IgD-negative memory B cell (primary cell): Measurements from ENCODE around the gene EIF1. TPM values are rescaled to one million over a fixed set of nuclear protein-coding genes. Genes with fewer than 3 reads are reported as not detected.
"Not testable (repeated sequence)": the region's sequence is repeated elsewhere in the genome, so short reads cannot be mapped to it uniquely, and the experiment has no call there.

Source experiments
- H3K27ac Mint-ChIP-seq, 3 donors: one replicate each; pipeline ENCODE4 v1.8.0; 2020 to 2022; ENCODE audit warnings: mild to moderate bottlenecking in 3 of 3, mixed read lengths in 3 of 3, moderate library complexity in 1 of 3
- H3K27me3 Mint-ChIP-seq: one replicate; pipeline ENCODE4 v1.8.0; 2021; ENCODE audit warnings: mixed read lengths
- H3K36me3 Mint-ChIP-seq: one replicate; pipeline ENCODE4 v1.8.0; 2020; ENCODE audit warnings: mild to moderate bottlenecking, mixed read lengths
- H3K4me1 Mint-ChIP-seq, 3 donors: one replicate each; pipeline ENCODE4 v1.8.0; 2020 to 2022; ENCODE audit warnings: mixed read lengths in 3 of 3, mild to moderate bottlenecking in 1 of 3
- H3K4me3 Mint-ChIP-seq, 4 donors: one replicate each; pipeline ENCODE4 v1.8.0; 2020 to 2022; ENCODE audit warnings: mild to moderate bottlenecking in 4 of 4, mixed read lengths in 4 of 4, moderate library complexity in 3 of 4
- H3K9me3 Mint-ChIP-seq, 3 donors: one replicate each; pipeline ENCODE4 v1.8.0; 2020 to 2021; ENCODE audit warnings: mixed read lengths in 3 of 3, mild to moderate bottlenecking in 1 of 3
- polyA plus RNA-seq: library from polyadenylated mRNA; unstranded; fragments of 300-500 nt; fragmentation: Illumina TruSeq; gene quantifications from one replicate; pipeline ENCODE4 v1.2.3, GENCODE V29; 2021

EIF1 gene
- polyA plus RNA-seq, 1 donor from 2014 or later = 1,505 TPM

- Mint-ChIP-seq H3K27me3 (no peaks in the 10 kb centered on the region), H3K4me3 (peak overlapping the region in 2 of 4 donors; percentile 66 to 74), H3K36me3 (peaks cover 2% of the 10 kb centered on the region), H3K4me1 (peaks cover 9 to 16% (median 11%) of the 10 kb centered on the region in 3 donors), H3K27ac (peak overlapping the region; percentile 43 to 89 (median 64)), H3K9me3 (no peaks in the 10 kb centered on the region)
Measured at GRCh38 chr17:41695954-41696757, 7.5 kb downstream of the EIF1 start.

GRCh38 chr17:41697122-41697962, 8.7 kb downstream of the EIF1 start:
- H3K27me3 Mint-ChIP-seq = peaks cover 2% of the 10 kb centered on the region
- H3K36me3 Mint-ChIP-seq = no peaks in the 10 kb centered on the region
- H3K4me1 Mint-ChIP-seq = peaks cover 3 to 14% (median 5%) of the 10 kb centered on the region in 3 donors
- H3K27ac Mint-ChIP-seq = no peak overlapping the region
- no peaks in the 10 kb centered on the region for H3K9me3 Mint-ChIP-seq
- H3K4me3 Mint-ChIP-seq = no peak overlapping the region

GRCh38 chr17:41700843-41701242, 12.2 kb downstream of the EIF1 start:
- not testable (repeated sequence) for H3K4me3 Mint-ChIP-seq, H3K36me3 Mint-ChIP-seq, H3K27ac Mint-ChIP-seq, H3K9me3 Mint-ChIP-seq, H3K27me3 Mint-ChIP-seq, H3K4me1 Mint-ChIP-seq

GRCh38 chr17:41702712-41703111, 14.0 kb downstream of the EIF1 start:
- Mint-ChIP-seq H3K4me1 (peaks cover 0 to 2% (median 0%) of the 10 kb centered on the region in 3 donors), H3K36me3 (peaks cover 4% of the 10 kb centered on the region), H3K4me3 (no peak overlapping the region), H3K27me3 (peaks cover 5% of the 10 kb centered on the region), H3K9me3 (no peaks in the 10 kb centered on the region), H3K27ac (no peak overlapping the region)

GRCh38 chr17:41705271-41705991, 16.7 kb downstream of the EIF1 start:
- H3K27me3 Mint-ChIP-seq = peaks cover 9% of the 10 kb centered on the region
- H3K4me3 Mint-ChIP-seq = peak overlapping the region in 1 of 4 donors; percentile 72
- no peaks in the 10 kb centered on the region for H3K9me3 Mint-ChIP-seq
- peaks cover 0 to 2% (median 0%) of the 10 kb centered on the region in 3 donors for H3K4me1 Mint-ChIP-seq
- peaks cover 4% of the 10 kb centered on the region for H3K36me3 Mint-ChIP-seq
- peak overlapping the region in 1 of 3 donors; percentile 0 for H3K27ac Mint-ChIP-seq

- Mint-ChIP-seq H3K27ac (no peak overlapping the region), H3K27me3 (peaks cover 13% of the 10 kb centered on the region), H3K36me3 (peaks cover 4% of the 10 kb centered on the region), H3K4me1 (peaks cover 0 to 3% (median 0%) of the 10 kb centered on the region in 3 donors), H3K4me3 (no peak overlapping the region), H3K9me3 (no peaks in the 10 kb centered on the region)
Measured at GRCh38 chr17:41707803-41708669, 19.4 kb downstream of the EIF1 start.

- peaks cover 13% of the 10 kb centered on the region for H3K27me3 Mint-ChIP-seq
- no peak overlapping the region for H3K27ac Mint-ChIP-seq
- H3K4me3 Mint-ChIP-seq = no peak overlapping the region
- H3K9me3 Mint-ChIP-seq = no peaks in the 10 kb centered on the region
- H3K4me1 Mint-ChIP-seq = peaks cover 0 to 3% (median 0%) of the 10 kb centered on the region in 3 donors
- H3K36me3 Mint-ChIP-seq = peaks cover 4% of the 10 kb centered on the region
Measured at GRCh38 chr17:41710472-41711090, 21.9 kb downstream of the EIF1 start.

- no peak within 1 kb of the TSS for H3K27ac Mint-ChIP-seq
- H3K36me3 Mint-ChIP-seq = peaks cover 2% of the 10 kb centered on the region
- H3K4me1 Mint-ChIP-seq = peaks cover 0 to 3% (median 0%) of the 10 kb centered on the region in 3 donors
- H3K9me3 Mint-ChIP-seq = no peaks in the 10 kb centered on the region
- H3K27me3 Mint-ChIP-seq = peaks cover 13% of the 10 kb centered on the region
- peak within 1 kb of the TSS in 1 of 4 donors; percentile 47 for H3K4me3 Mint-ChIP-seq
Measured at GRCh38 chr17:41711669-41712400, 23.1 kb downstream of the EIF1 start, which contains the start of gene GAST. GAST (plus strand) TSS chr17:41712331; CDS start chr17:41715437, 3,106 bp downstream.

- H3K9me3 Mint-ChIP-seq = no peaks in the 10 kb centered on the region
- H3K27me3 Mint-ChIP-seq = peaks cover 4% of the 10 kb centered on the region
- no peak overlapping the region for H3K27ac Mint-ChIP-seq
- no peaks in the 10 kb centered on the region for H3K36me3 Mint-ChIP-seq
- H3K4me1 Mint-ChIP-seq = peaks cover 0 to 7% (median 5%) of the 10 kb centered on the region in 3 donors
- peak overlapping the region in 1 of 4 donors; percentile 32 for H3K4me3 Mint-ChIP-seq
Measured at GRCh38 chr17:41717408-41718286, 29.0 kb downstream of the EIF1 start.

GRCh38 chr17:41718287-41718645, 29.6 kb downstream of the EIF1 start:
- H3K9me3 Mint-ChIP-seq = no peaks in the 10 kb centered on the region
- peaks cover 0 to 7% (median 5%) of the 10 kb centered on the region in 3 donors for H3K4me1 Mint-ChIP-seq
- no peaks in the 10 kb centered on the region for H3K36me3 Mint-ChIP-seq
- no peak overlapping the region for H3K4me3 Mint-ChIP-seq
- H3K27me3 Mint-ChIP-seq = peaks cover 4% of the 10 kb centered on the region
- H3K27ac Mint-ChIP-seq = no peak overlapping the region

- Mint-ChIP-seq H3K4me1 (peaks cover 0 to 7% (median 5%) of the 10 kb centered on the region in 3 donors), H3K27me3 (peaks cover 7% of the 10 kb centered on the region), H3K4me3 (peak overlapping the region in 1 of 4 donors; percentile 10), H3K27ac (no peak overlapping the region), H3K36me3 (no peaks in the 10 kb centered on the region), H3K9me3 (no peaks in the 10 kb centered on the region)
Measured at GRCh38 chr17:41722231-41722630, 33.5 kb downstream of the EIF1 start.

- H3K27me3 Mint-ChIP-seq = peaks cover 7% of the 10 kb centered on the region
- no peak overlapping the region for H3K4me3 Mint-ChIP-seq
- no peaks in the 10 kb centered on the region for H3K9me3 Mint-ChIP-seq
- H3K4me1 Mint-ChIP-seq = peaks cover 0 to 5% (median 3%) of the 10 kb centered on the region in 3 donors
- H3K36me3 Mint-ChIP-seq = no peaks in the 10 kb centered on the region
- H3K27ac Mint-ChIP-seq = no peak overlapping the region
Measured at GRCh38 chr17:41723801-41724475, 35.3 kb downstream of the EIF1 start.
